Common myeloid progenitor, CD34-positive (primary cell): Measurements from ENCODE around the gene SERPINB1.

Source experiments
- CTCF ChIA-PET: fragments of 350-600 bp; sonication (Branson Sonifier 250); formaldehyde crosslinking; loops from one replicate; lab custom pipeline; 2021; ENCODE audit warnings: antibody characterized with exemption; lab: Charles Lee
- POLR2A ChIA-PET: fragments of 350-600 bp; sonication (Branson Sonifier 250); formaldehyde crosslinking; loops from one replicate; lab custom pipeline; 2021; ENCODE audit warnings: antibody characterized with exemption; lab: Charles Lee
- DNase-seq, 3 donors: peaks; one replicate each; pipeline versions ENCODE4 v3.0.0 to v3.0.0-alpha.2; 2013
- H3K27ac ChIP-seq, 2 experiments: 1 replicate in 1 of 2; 2 replicates in 1 of 2; pipeline ENCODE4 v1.7.0; 2013; ENCODE audit warnings: inconsistent platforms in 2 of 2, low read length in 2 of 2, mild to moderate bottlenecking in 2 of 2, low read depth in 1 of 2, moderate library complexity in 1 of 2; ENCODE audit not compliant: severe bottlenecking in 2 of 2, insufficient read depth in 1 of 2, poor library complexity in 1 of 2
- H3K27me3 ChIP-seq, 5 experiments: replicated peaks in 2 of 5; 1 replicate in 3 of 5; 2 replicates in 2 of 5; pipeline versions ENCODE4 v1.6.1 to v1.7.0; 2013; ENCODE audit warnings: low read length in 4 of 5, mild to moderate bottlenecking in 2 of 5, moderate library complexity in 2 of 5, inconsistent platforms in 1 of 5; ENCODE audit not compliant: insufficient read depth in 5 of 5, control insufficient read depth in 4 of 5
- H3K36me3 ChIP-seq, 4 experiments: 1 replicate in 2 of 4; 2 replicates in 2 of 4; pipeline versions ENCODE4 v1.6.1 to v1.7.0; 2013; ENCODE audit warnings: low read length in 3 of 4, control low read depth in 1 of 4, mild to moderate bottlenecking in 1 of 4; ENCODE audit not compliant: control insufficient read depth in 4 of 4, insufficient read depth in 4 of 4
- H3K4me1 ChIP-seq, 4 experiments: 1 replicate in 3 of 4; 2 replicates in 1 of 4; pipeline versions ENCODE4 v1.6.1 to v1.7.1; 2013; ENCODE audit warnings: low read length in 3 of 4, mild to moderate bottlenecking in 3 of 4, control low read depth in 1 of 4, inconsistent platforms in 1 of 4, moderate library complexity in 1 of 4; ENCODE audit not compliant: control insufficient read depth in 4 of 4, insufficient read depth in 4 of 4; ENCODE audit errors: control extremely low read depth in 1 of 4
- H3K4me3 ChIP-seq, 7 experiments: 1 replicate in 4 of 7; 2 replicates in 3 of 7; pipeline versions ENCODE4 v1.5.1 to v1.7.0; 2013; ENCODE audit warnings: mild to moderate bottlenecking in 7 of 7, low read length in 6 of 7, moderate library complexity in 6 of 7, inconsistent platforms in 2 of 7, low read depth in 2 of 7, control low read depth in 1 of 7; ENCODE audit not compliant: insufficient read depth in 4 of 7, control insufficient read depth in 1 of 7; ENCODE audit errors: extremely low read depth in 1 of 7
- H3K9me3 ChIP-seq, 5 experiments: 1 replicate in 4 of 5; 2 replicates in 1 of 5; pipeline versions ENCODE4 v1.6.1 to v1.7.1; 2013; ENCODE audit warnings: low read length in 4 of 5, mild to moderate bottlenecking in 2 of 5, inconsistent platforms in 1 of 5, low read depth in 1 of 5, moderate library complexity in 1 of 5; ENCODE audit not compliant: control insufficient read depth in 4 of 5, insufficient read depth in 2 of 5; ENCODE audit errors: control extremely low read depth in 1 of 5
- WGBS: methylation state at CpG from one replicate; pipeline ENCODE4 v1.1.5; 2013; ENCODE audit not compliant: insufficient coverage; 5-methylcytosine and 5-hydroxymethylcytosine counted together

The SERPINB1 gene

GRCh38 chr6:2872423-2873358 is 31.0 kb upstream of the SERPINB1 start:
- H3K9me3 ChIP-seq: peaks cover 0 to 2% (median 0%) of the 10 kb centered on the region in 5 experiments
- 71% methylated on average over 4 of the region's 7 CpGs for WGBS
- H3K27me3 ChIP-seq: no peaks in the 10 kb centered on the region
- H3K27ac ChIP-seq: no peak overlapping the region
- H3K36me3 ChIP-seq: peaks cover 0 to 2% (median 0%) of the 10 kb centered on the region in 4 experiments
- H3K4me1 ChIP-seq: peaks cover 5 to 33% (median 26%) of the 10 kb centered on the region in 4 experiments
- DNase-seq: peak in 2 of 3 donors; percentile 44 to 56
- CTCF ChIA-PET: interaction anchor here (1.4 kb wide), 1 partner anchor 15 kb away, joined by 5 read pairs; no protein-coding TSS in a partner anchor
- POLR2A ChIA-PET: interaction anchor here (0.6 kb wide), 1 partner anchor 31 kb away, joined by 4 read pairs; the partner anchor contains the start of gene SERPINB9
- no peak overlapping the region for H3K4me3 ChIP-seq

GRCh38 chr6:2871953-2872352 is 30.3 kb upstream of the SERPINB1 start:
- Histone ChIP-seq H3K36me3 (peaks cover 0 to 2% (median 0%) of the 10 kb centered on the region in 4 experiments), H3K9me3 (peaks cover 0 to 2% (median 0%) of the 10 kb centered on the region in 5 experiments), H3K4me3 (no peak overlapping the region), H3K4me1 (peaks cover 5 to 27% (median 25%) of the 10 kb centered on the region in 4 experiments), H3K27me3 (no peaks in the 10 kb centered on the region), H3K27ac (no peak overlapping the region)
- DNase-seq: no peak
- CTCF ChIA-PET: interaction anchor here (1.5 kb wide), 1 partner anchor 9 kb away, joined by 4 read pairs; no protein-coding TSS in a partner anchor
- POLR2A ChIA-PET: interaction anchor here (0.6 kb wide), 1 partner anchor 31 kb away, joined by 4 read pairs; the partner anchor contains the start of gene SERPINB9
- WGBS: no CpG with 5 or more reads among the region's 2 CpGs

GRCh38 chr6:2871102-2871501 is 29.4 kb upstream of the SERPINB1 start:
- POLR2A ChIA-PET: no interaction called here
- no peak overlapping the region for H3K4me3 ChIP-seq
- CTCF ChIA-PET: interaction anchor here (1.1 to 1.5 kb wide), 3 partner anchors 9 to 17 kb away, joined by 3 to 4 read pairs (median 4); no protein-coding TSS in a partner anchor
- peaks cover 0 to 2% (median 0%) of the 10 kb centered on the region in 4 experiments for H3K36me3 ChIP-seq
- no peaks in the 10 kb centered on the region for H3K27me3 ChIP-seq
- peaks cover 0 to 19% (median 17%) of the 10 kb centered on the region in 4 experiments for H3K4me1 ChIP-seq
- no peak overlapping the region for H3K27ac ChIP-seq
- peaks cover 0 to 2% (median 0%) of the 10 kb centered on the region in 5 experiments for H3K9me3 ChIP-seq
- WGBS: no CpG with 5 or more reads among the region's 2 CpGs
- no peak for DNase-seq

- peaks cover 0 to 2% (median 0%) of the 10 kb centered on the region in 5 experiments for H3K9me3 ChIP-seq
- no peak overlapping the region for H3K4me3 ChIP-seq
- POLR2A ChIA-PET: no interaction called here
- H3K27ac ChIP-seq: no peak overlapping the region
- no peaks in the 10 kb centered on the region for H3K27me3 ChIP-seq
- 97% methylated on average over 32 of the region's 39 CpGs for WGBS
- peaks cover 0 to 2% (median 0%) of the 10 kb centered on the region in 4 experiments for H3K36me3 ChIP-seq
- peaks cover 0 to 20% (median 12%) of the 10 kb centered on the region in 4 experiments for H3K4me1 ChIP-seq
- CTCF ChIA-PET: interaction anchor here (0.9 to 1.9 kb wide), 9 partner anchors 9 to 115 kb away, joined by 3 to 7 read pairs (median 4); no protein-coding TSS in a partner anchor
- DNase-seq: no peak
Measured at GRCh38 chr6:2870046-2870636, 28.5 kb upstream of the SERPINB1 start.

GRCh38 chr6:2868637-2869036 is 27.0 kb upstream of the SERPINB1 start:
- 96% methylated on average over 4 of the region's 6 CpGs for WGBS
- Histone ChIP-seq H3K9me3 (peaks cover 0 to 2% (median 0%) of the 10 kb centered on the region in 5 experiments), H3K4me3 (no peak overlapping the region), H3K27me3 (no peaks in the 10 kb centered on the region), H3K4me1 (peaks cover 3 to 17% (median 11%) of the 10 kb centered on the region in 4 experiments), H3K27ac (no peak overlapping the region), H3K36me3 (peaks cover 0 to 2% (median 0%) of the 10 kb centered on the region in 4 experiments)
- no peak for DNase-seq
- POLR2A ChIA-PET: interaction anchor here (0.7 kb wide), 1 partner anchor 27 kb away, joined by 3 read pairs; the partner anchor contains the start of gene SERPINB1
- CTCF ChIA-PET: interaction anchor here (0.7 to 2.5 kb wide), 8 partner anchors 13 to 120 kb away, joined by 3 to 9 read pairs (median 6); no protein-coding TSS in a partner anchor

GRCh38 chr6:2866171-2866846 is 24.6 kb upstream of the SERPINB1 start:
- Histone ChIP-seq H3K27me3 (no peaks in the 10 kb centered on the region), H3K36me3 (peaks cover 0 to 2% (median 0%) of the 10 kb centered on the region in 4 experiments), H3K4me1 (peaks cover 17 to 40% (median 31%) of the 10 kb centered on the region in 4 experiments), H3K9me3 (no peaks in the 10 kb centered on the region), H3K4me3 (no peak overlapping the region), H3K27ac (no peak overlapping the region)
- ChIA-PET CTCF (interaction anchor here (1.2 to 2.5 kb wide), 3 partner anchors 17 to 75 kb away, joined by 3 to 9 read pairs (median 5); no protein-coding TSS in a partner anchor), POLR2A (interaction anchor here (0.6 kb wide), 1 partner anchor 19 kb away, joined by 4 read pairs; no protein-coding TSS in a partner anchor)
- WGBS: 94% methylated on average over 3 of the region's 8 CpGs
- no peak for DNase-seq
